HG03439 (cell line): Measurements from ENCODE around the gene DDRGK1.

Experiments used
- ATAC-seq: cut with Tn5 transposase; IDR thresholded peaks from one replicate; pipeline ENCODE4 v1.9.1; 2021; ENCODE audit warnings: mild to moderate bottlenecking, moderate library complexity; ENCODE audit not compliant: unreplicated experiment

DDRGK1 gene

GRCh38 chr20:3235666-3236324 is 31.3 kb upstream of the DDRGK1 start:
- ATAC-seq, result no peak

- no peak for ATAC-seq
Measured at GRCh38 chr20:3233991-3234498, 29.6 kb upstream of the DDRGK1 start.

- no peak for ATAC-seq
Measured at GRCh38 chr20:3233131-3233990, 28.9 kb upstream of the DDRGK1 start.

GRCh38 chr20:3231889-3232588 is 27.6 kb upstream of the DDRGK1 start:
- ATAC-seq, result no peak

- ATAC-seq, result no peak
Measured at GRCh38 chr20:3231116-3231515, 26.6 kb upstream of the DDRGK1 start.

GRCh38 chr20:3229798-3230197 is 25.3 kb upstream of the DDRGK1 start:
- no peak for ATAC-seq

- no peak for ATAC-seq
Measured at GRCh38 chr20:3229158-3229557, 24.7 kb upstream of the DDRGK1 start.

- ATAC-seq, result no peak
Measured at GRCh38 chr20:3228750-3229032, 24.2 kb upstream of the DDRGK1 start.

GRCh38 chr20:3227936-3228749 is 23.7 kb upstream of the DDRGK1 start:
- ATAC-seq, result no peak

- no peak for ATAC-seq
Measured at GRCh38 chr20:3227506-3227905, 23.0 kb upstream of the DDRGK1 start.

- no peak for ATAC-seq
Measured at GRCh38 chr20:3226864-3227263, 22.4 kb upstream of the DDRGK1 start.

- no peak for ATAC-seq
Measured at GRCh38 chr20:3226093-3226492, 21.6 kb upstream of the DDRGK1 start.

GRCh38 chr20:3224681-3225421 is 20.4 kb upstream of the DDRGK1 start:
- no peak for ATAC-seq

GRCh38 chr20:3223994-3224680 is 19.7 kb upstream of the DDRGK1 start:
- no peak for ATAC-seq

- ATAC-seq, result no peak
Measured at GRCh38 chr20:3223651-3223993, 19.1 kb upstream of the DDRGK1 start.

- no peak for ATAC-seq
Measured at GRCh38 chr20:3222635-3223600, 18.4 kb upstream of the DDRGK1 start.

GRCh38 chr20:3221398-3222226 is 17.1 kb upstream of the DDRGK1 start:
- ATAC-seq, result no peak
